Endothelial cell of umbilical vein (primary cell): ENCODE measurements around the gene HOMER1. TPM values are rescaled to one million over a fixed set of nuclear protein-coding genes. Genes with fewer than 3 reads are reported as not detected.

Experiments
- BruUV-seq: library from RNA; stranded (reverse); fragments of 400-500 nt; replicated peaks from 2 replicates; lab custom pipeline; 2021; lab: Mats Ljungman, UMichigan
- CTCF ChIA-PET: fragments of 300-600, 350-600 bp; sonication (Branson Sonifier 250); formaldehyde crosslinking; loops from one replicate; lab custom pipeline; 2021; ENCODE audit warnings: antibody characterized with exemption, inconsistent platforms; lab: Charles Lee
- POLR2A ChIA-PET: fragments of 300-600, 350-600 bp; sonication (Branson Sonifier 250); formaldehyde crosslinking; loops from one replicate; lab custom pipeline; 2021; ENCODE audit warnings: antibody characterized with exemption, inconsistent platforms; lab: Charles Lee
- DNase-seq: peaks from one replicate; pipeline ENCODE4 v3.0.0-alpha.2; 2011; ENCODE audit warnings: low read depth, low spot score
- FAIRE-seq: peaks from 2 replicates; lab custom pipeline; 2011; peaks lifted over from hg19 to GRCh38; lab: Jason Lieb, UNC
- H2AFZ ChIP-seq: 2 replicates; pipeline ENCODE4 v1.6.0; 2012; ENCODE audit warnings: low read depth, low read length, control low read depth, inconsistent platforms
- H3K27ac ChIP-seq: 2 replicates; pipeline ENCODE4 v1.5.1; 2011; ENCODE audit warnings: low read depth, mild to moderate bottlenecking, control low read depth, low read length, moderate library complexity; ENCODE audit not compliant: insufficient read depth
- H3K27me3 ChIP-seq, 2 experiments: 2 replicates each; pipeline versions ENCODE4 v1.6.0 to v1.6.1; 2011; ENCODE audit warnings: low read length in 2 of 2, mixed read lengths in 1 of 2; ENCODE audit not compliant: control insufficient read depth in 2 of 2, insufficient read depth in 2 of 2
- H3K36me3 ChIP-seq, 2 experiments: 2 replicates in 1 of 2; 3 replicates in 1 of 2; pipeline ENCODE4 v1.5.1; 2011; ENCODE audit warnings: low read length in 2 of 2, mild to moderate bottlenecking in 1 of 2, moderate library complexity in 1 of 2; ENCODE audit not compliant: control insufficient read depth in 2 of 2, insufficient read depth in 2 of 2; ENCODE audit errors: extremely low read depth in 1 of 2
- H3K4me1 ChIP-seq: 3 replicates; pipeline ENCODE4 v1.5.1; 2011; ENCODE audit warnings: mild to moderate bottlenecking, low read length; ENCODE audit not compliant: control insufficient read depth, insufficient read depth; ENCODE audit errors: extremely low read depth
- H3K4me2 ChIP-seq: 2 replicates; pipeline ENCODE4 v1.6.1; 2011; ENCODE audit warnings: low read length, control low read depth, mixed read lengths; ENCODE audit not compliant: insufficient read depth
- H3K4me3 ChIP-seq, 3 experiments: fragments of 200-600 bp in 1 of 3; sonication (generic), shearing (Covaris generic) in 1 of 3; replicated peaks in 1 of 3; 2 replicates each; pipeline ENCODE4 v1.5.1; 2011 to 2016; ENCODE audit warnings: control low read depth in 3 of 3, low read length in 3 of 3, mild to moderate bottlenecking in 2 of 3, inconsistent platforms in 1 of 3, low read depth in 1 of 3, moderate library complexity in 1 of 3; ENCODE audit not compliant: insufficient read depth in 1 of 3
- H3K79me2 ChIP-seq: 2 replicates; pipeline ENCODE4 v1.6.0; 2012; ENCODE audit warnings: low read length, inconsistent platforms; ENCODE audit not compliant: control insufficient read depth, insufficient read depth
- H3K9ac ChIP-seq: replicated peaks from 2 replicates; pipeline ENCODE3; 2011; ENCODE audit warnings: low read length, control low read depth; ENCODE audit not compliant: insufficient read depth; ENCODE audit errors: extremely low read depth
- H3K9me1 ChIP-seq: replicated peaks from 3 replicates; pipeline ENCODE4 v1.6.0; 2011; ENCODE audit warnings: mild to moderate bottlenecking, low read length; ENCODE audit not compliant: control insufficient read depth, insufficient read depth; ENCODE audit errors: extremely low read depth
- H3K9me3 ChIP-seq: replicated peaks from 2 replicates; pipeline ENCODE4 v1.5.1; 2012; ENCODE audit warnings: low read length, inconsistent platforms; ENCODE audit not compliant: control insufficient read depth, insufficient read depth
- H4K20me1 ChIP-seq: replicated peaks from 2 replicates; pipeline ENCODE3; 2011; ENCODE audit warnings: mild to moderate bottlenecking, low read length; ENCODE audit not compliant: control insufficient read depth, insufficient read depth; ENCODE audit errors: extremely low read depth
- FOS ChIP-seq: IDR thresholded peaks from 2 replicates; pipeline ENCODE4 v1.6.1; 2011; ENCODE audit warnings: mild to moderate bottlenecking, low read length, moderate library complexity, borderline replicate concordance; ENCODE audit not compliant: insufficient read depth
- GATA2 ChIP-seq: IDR thresholded peaks from 2 replicates; pipeline ENCODE4 v1.7.0; 2011; ENCODE audit warnings: low read depth, mild to moderate bottlenecking, moderate library complexity, mixed read lengths, low read length; ENCODE audit not compliant: insufficient read length, insufficient read depth
- JUN ChIP-seq: IDR thresholded peaks from 2 replicates; pipeline ENCODE4 v1.6.1; 2011; ENCODE audit warnings: borderline replicate concordance, low read depth; ENCODE audit not compliant: insufficient read length, insufficient read depth
- MAX ChIP-seq: IDR thresholded peaks from 2 replicates; pipeline ENCODE4 v1.6.1; 2011; ENCODE audit not compliant: insufficient read depth, insufficient read length
- POLR2A ChIP-seq: IDR thresholded peaks from 2 replicates; pipeline ENCODE4 v1.6.1; 2012; ENCODE audit warnings: low read depth, mild to moderate bottlenecking, control low read depth, low read length
- dilution Hi-C: fragments of 300-500 bp; cut with MboI; formaldehyde crosslinking; loops from one replicate; pipeline ENCODE4 v1.15.0; 2019; ENCODE audit warnings: low sequenced_read_pairs; ENCODE audit not compliant: extremely low pct_ligation_motif_present
- intact Hi-C: fragments of 100-400 bp; cut with micrococcal nuclease; formaldehyde crosslinking; loops from one replicate; pipeline ENCODE4 v1.10.0; 2022
- polyA plus RNA-seq, 4 experiments: library from polyadenylated mRNA; depleted of rRNA in 3 of 4; stranded (reverse) in 3 of 4; unstranded in 1 of 4; fragments of >200 nt; gene quantifications; 2 replicates each; pipeline versions ENCODE4 v1.2.1 to v1.2.3, GENCODE V29; 2011 to 2012; ENCODE audit warnings: missing spikeins in 1 of 4
- total RNA-seq: library from RNA; stranded (reverse); gene quantifications from 2 replicates; pipeline ENCODE4 v1.2.3, GENCODE V29; 2021

HOMER1 gene
- total and polyA plus RNA-seq, 2 donors (not counting 3 experiments of a cell fraction or from before 2014, with no cell fraction given): 0.57 to 3.9 TPM

DNA sequence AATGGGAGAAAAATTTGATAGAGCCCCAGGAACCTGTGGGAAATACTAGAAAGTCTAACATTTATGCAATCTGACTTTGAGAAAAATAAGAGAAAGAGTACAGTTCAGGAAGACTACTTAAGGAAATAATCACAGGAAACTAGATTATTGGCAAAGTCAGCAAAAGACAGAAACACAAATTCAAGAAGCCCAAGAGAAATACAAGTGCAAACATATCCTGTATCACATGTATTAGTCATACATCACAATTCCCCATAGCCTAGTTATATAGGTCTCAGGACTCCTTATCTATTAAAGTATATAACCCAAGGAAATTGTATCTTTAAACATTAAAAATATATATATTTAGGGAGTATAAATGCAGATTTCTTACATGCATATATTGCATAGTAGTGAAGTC, 100.8 kb downstream of the HOMER1 start:
- Histone ChIP-seq H4K20me1 (no peaks in the 10 kb centered on the region), H3K4me1 (no peaks in the 10 kb centered on the region), H3K27ac (no peak overlapping the region), H3K27me3 (no peaks in the 10 kb centered on the region), H3K4me2 (no peak overlapping the region), H3K9ac (no peak overlapping the region), H3K9me3 (no peaks in the 10 kb centered on the region), H3K36me3 (no peaks in the 10 kb centered on the region), H3K4me3 (no peak overlapping the region), H3K79me2 (no peaks in the 10 kb centered on the region), H3K9me1 (no peaks in the 10 kb centered on the region), H2AFZ (no peak overlapping the region)
- FAIRE-seq (no peak), DNase-seq (peak; percentile 18)
- CTCF ChIA-PET: no interaction called here
- dilution Hi-C loops (no loop called here), intact Hi-C loops (no loop called here)
- TF ChIP-seq JUN (no peak), POLR2A (no peak), FOS (no peak), GATA2 (no peak)
- POLR2A ChIA-PET: no interaction called here
- no TSS peak for BruUV-seq

DNA sequence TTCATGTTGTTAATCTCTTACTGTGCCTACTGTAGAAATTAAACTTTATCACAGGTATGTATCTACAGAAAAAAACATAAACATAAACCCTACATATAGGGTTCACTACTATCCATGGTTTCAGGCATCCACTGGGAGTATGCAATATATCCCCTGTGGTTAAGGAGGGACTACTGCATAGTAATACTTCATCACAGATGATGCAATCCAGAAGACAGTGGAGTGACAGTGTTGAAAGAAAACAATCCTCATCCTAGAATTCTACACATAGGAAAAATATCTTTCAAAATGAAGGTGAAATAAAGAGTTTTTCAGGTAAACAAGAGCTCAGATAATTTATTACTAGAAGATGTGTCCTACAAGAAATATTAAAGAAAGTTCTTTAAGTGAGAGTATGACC, 105.9 kb downstream of the HOMER1 start:
- ChIA-PET CTCF (interaction anchor here (1.4 kb wide), 1 partner anchor 13 kb away, joined by 3 read pairs; no protein-coding TSS in a partner anchor), POLR2A (no interaction called here)
- no peak for FAIRE-seq
- H4K20me1 ChIP-seq: no peaks in the 10 kb centered on the region
- H3K27me3 ChIP-seq: no peaks in the 10 kb centered on the region
- intact Hi-C loops (no loop called here), dilution Hi-C loops (no loop called here)
- H3K4me3 ChIP-seq: no peak overlapping the region
- H3K27ac ChIP-seq: no peak overlapping the region
- no peak overlapping the region for H2AFZ ChIP-seq
- no peak for DNase-seq
- H3K9me1 ChIP-seq: no peaks in the 10 kb centered on the region
- H3K36me3 ChIP-seq: no peaks in the 10 kb centered on the region
- no peaks in the 10 kb centered on the region for H3K79me2 ChIP-seq
- no peaks in the 10 kb centered on the region for H3K9me3 ChIP-seq
- TF ChIP-seq MAX: no peak
- no peak for TF ChIP-seq FOS
- no peaks in the 10 kb centered on the region for H3K4me1 ChIP-seq
- no peak overlapping the region for H3K9ac ChIP-seq
- no peak overlapping the region for H3K4me2 ChIP-seq
- BruUV-seq: no TSS peak
